Osteocyte (in vitro differentiated cells): ENCODE results near the gene U2AF2. TPM values are rescaled to one million over a fixed set of nuclear protein-coding genes. Genes with fewer than 3 reads are reported as not detected.
A peak's percentile ranks its signal among the peaks of the same experiment; 100 is the strongest.

ENCODE experiments used
- DNase-seq: peaks from one replicate; pipeline ENCODE4 v3.0.0; 2021; ENCODE audit warnings: mixed read lengths; ENCODE audit not compliant: unreplicated experiment; ENCODE audit errors: extremely low spot score
- H3K27ac Mint-ChIP-seq: one replicate; pipeline ENCODE4 v1.8.0; 2021; ENCODE audit warnings: mild to moderate bottlenecking, mixed read lengths; ENCODE audit not compliant: unreplicated experiment
- H3K27me3 Mint-ChIP-seq: one replicate; pipeline ENCODE4 v1.8.0; 2021; ENCODE audit warnings: mixed read lengths; ENCODE audit not compliant: unreplicated experiment
- H3K36me3 Mint-ChIP-seq: one replicate; pipeline ENCODE4 v1.8.0; 2021; ENCODE audit warnings: mixed read lengths; ENCODE audit not compliant: unreplicated experiment
- H3K4me1 Mint-ChIP-seq: one replicate; pipeline ENCODE4 v1.8.0; 2021; ENCODE audit warnings: mixed read lengths; ENCODE audit not compliant: unreplicated experiment
- H3K4me3 Mint-ChIP-seq: one replicate; pipeline ENCODE4 v1.8.0; 2021; ENCODE audit warnings: mild to moderate bottlenecking, moderate library complexity, mixed read lengths; ENCODE audit not compliant: unreplicated experiment
- H3K9me3 Mint-ChIP-seq: one replicate; pipeline ENCODE4 v1.8.0; 2021; ENCODE audit warnings: mixed read lengths; ENCODE audit not compliant: unreplicated experiment
- total RNA-seq: library from RNA; stranded (reverse); gene quantifications from 2 replicates; pipeline ENCODE4 v1.2.1, GENCODE V29; 2021
- TF ChIP-seq, protein P1 (sequence below): fragments of 200-600 bp; sonication (generic); IDR thresholded peaks from 2 replicates; pipeline ENCODE4 v1.5.0; 2021; ENCODE audit warnings: antibody characterized with exemption, mild to moderate bottlenecking, moderate library complexity

Gene U2AF2
- total RNA-seq, 1 donor from 2014 or later = 189 TPM

GRCh38 chr19:55669418-55670279 is 14.8 kb downstream of the U2AF2 start:
- H3K9me3 Mint-ChIP-seq = no peaks in the 10 kb centered on the region
- no peak overlapping the region for H3K27ac Mint-ChIP-seq
- H3K4me3 Mint-ChIP-seq = no peak overlapping the region
- H3K27me3 Mint-ChIP-seq = no peaks in the 10 kb centered on the region
- peaks cover 22% of the 10 kb centered on the region for H3K36me3 Mint-ChIP-seq
- DNase-seq = no peak
- TF ChIP-seq, protein P1, sequence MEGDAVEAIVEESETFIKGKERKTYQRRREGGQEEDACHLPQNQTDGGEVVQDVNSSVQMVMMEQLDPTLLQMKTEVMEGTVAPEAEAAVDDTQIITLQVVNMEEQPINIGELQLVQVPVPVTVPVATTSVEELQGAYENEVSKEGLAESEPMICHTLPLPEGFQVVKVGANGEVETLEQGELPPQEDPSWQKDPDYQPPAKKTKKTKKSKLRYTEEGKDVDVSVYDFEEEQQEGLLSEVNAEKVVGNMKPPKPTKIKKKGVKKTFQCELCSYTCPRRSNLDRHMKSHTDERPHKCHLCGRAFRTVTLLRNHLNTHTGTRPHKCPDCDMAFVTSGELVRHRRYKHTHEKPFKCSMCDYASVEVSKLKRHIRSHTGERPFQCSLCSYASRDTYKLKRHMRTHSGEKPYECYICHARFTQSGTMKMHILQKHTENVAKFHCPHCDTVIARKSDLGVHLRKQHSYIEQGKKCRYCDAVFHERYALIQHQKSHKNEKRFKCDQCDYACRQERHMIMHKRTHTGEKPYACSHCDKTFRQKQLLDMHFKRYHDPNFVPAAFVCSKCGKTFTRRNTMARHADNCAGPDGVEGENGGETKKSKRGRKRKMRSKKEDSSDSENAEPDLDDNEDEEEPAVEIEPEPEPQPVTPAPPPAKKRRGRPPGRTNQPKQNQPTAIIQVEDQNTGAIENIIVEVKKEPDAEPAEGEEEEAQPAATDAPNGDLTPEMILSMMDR = no peak
- H3K4me1 Mint-ChIP-seq = peaks cover 17% of the 10 kb centered on the region

- DNase-seq = peak; percentile 92
- Mint-ChIP-seq H3K4me3 (no peak overlapping the region), H3K27me3 (no peaks in the 10 kb centered on the region), H3K36me3 (peaks cover 22% of the 10 kb centered on the region), H3K4me1 (peaks cover 18% of the 10 kb centered on the region), H3K9me3 (no peaks in the 10 kb centered on the region), H3K27ac (no peak overlapping the region)
- TF ChIP-seq, protein P1 = no peak
Observed at GRCh38 chr19:55670280-55671053, 15.6 kb downstream of the U2AF2 start.

- Mint-ChIP-seq H3K4me1 (peaks cover 23% of the 10 kb centered on the region), H3K27me3 (no peaks in the 10 kb centered on the region), H3K4me3 (no peak overlapping the region), H3K9me3 (no peaks in the 10 kb centered on the region), H3K27ac (no peak overlapping the region), H3K36me3 (peaks cover 22% of the 10 kb centered on the region)
- TF ChIP-seq, protein P1 = no peak
- DNase-seq = no peak
Observed at GRCh38 chr19:55671054-55671378, 16.2 kb downstream of the U2AF2 start.

DNA sequence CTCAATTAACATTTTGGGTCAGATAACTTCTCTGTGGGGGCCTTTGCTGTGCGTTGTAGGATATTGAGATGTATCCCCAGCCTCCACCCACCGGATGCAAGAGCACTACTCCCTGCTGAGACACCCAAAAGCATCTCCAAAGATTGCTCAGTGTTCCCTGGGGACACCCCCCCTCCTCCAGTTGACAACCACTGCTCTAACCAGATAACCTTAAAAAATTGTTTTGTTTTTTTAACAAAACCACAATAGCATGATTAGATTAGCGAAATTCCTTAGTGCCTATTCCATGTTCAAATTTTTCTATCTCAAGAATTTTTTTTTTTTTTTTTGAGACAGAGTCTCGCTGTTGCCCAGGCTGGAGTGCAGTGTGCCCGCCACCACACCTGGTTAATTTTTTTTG is 17.6 kb downstream of the U2AF2 start:
- H3K4me3 Mint-ChIP-seq = no peak overlapping the region
- DNase-seq = no peak
- TF ChIP-seq, protein P1 = no peak
- H3K9me3 Mint-ChIP-seq = no peaks in the 10 kb centered on the region
- peaks cover 37% of the 10 kb centered on the region for H3K4me1 Mint-ChIP-seq
- H3K27ac Mint-ChIP-seq = no peak overlapping the region
- no peaks in the 10 kb centered on the region for H3K27me3 Mint-ChIP-seq
- H3K36me3 Mint-ChIP-seq = peaks cover 13% of the 10 kb centered on the region

DNA sequence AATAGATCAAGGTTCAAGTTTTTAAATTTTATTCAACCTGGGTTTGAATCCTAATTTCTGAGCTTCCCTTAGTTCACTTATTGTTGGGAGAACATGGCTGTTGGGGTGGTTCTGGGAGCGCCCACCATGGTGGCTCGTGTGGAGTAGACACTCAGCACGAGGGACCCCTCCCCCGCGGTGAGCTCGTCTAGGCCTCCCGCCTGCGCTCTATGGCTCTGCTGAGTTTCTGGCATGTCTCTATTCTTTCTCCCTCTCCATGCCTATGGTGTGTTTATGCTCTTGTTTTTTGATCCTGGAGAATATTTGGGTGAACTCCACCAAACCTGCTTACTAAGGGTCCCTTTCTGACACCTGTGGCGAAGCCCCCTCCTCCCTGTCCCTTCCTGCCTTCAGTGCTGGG is 18.6 kb downstream of the U2AF2 start:
- H3K36me3 Mint-ChIP-seq = peaks cover 16% of the 10 kb centered on the region

More for the DNA sequence above, 18.6 kb downstream of the U2AF2 start:
- Mint-ChIP-seq H3K9me3 (no peaks in the 10 kb centered on the region), H3K27ac (peak overlapping the region; percentile 27), H3K27me3 (no peaks in the 10 kb centered on the region), H3K4me3 (no peak overlapping the region), H3K4me1 (peaks cover 42% of the 10 kb centered on the region)
- TF ChIP-seq, protein P1 = no peak
- no peak for DNase-seq
